Activated CD4-positive, alpha-beta T cell treated with anti-CD3 and anti-CD28 coated beads for 24 hours (primary cell): Measurements from ENCODE around the gene FAM53B.

ENCODE experiments used
- DNase-seq, 2 donors: peaks; one replicate each; pipeline ENCODE4 v3.0.0-alpha.2; 2020; ENCODE audit warnings: low read depth in 2 of 2

The FAM53B gene

DNA sequence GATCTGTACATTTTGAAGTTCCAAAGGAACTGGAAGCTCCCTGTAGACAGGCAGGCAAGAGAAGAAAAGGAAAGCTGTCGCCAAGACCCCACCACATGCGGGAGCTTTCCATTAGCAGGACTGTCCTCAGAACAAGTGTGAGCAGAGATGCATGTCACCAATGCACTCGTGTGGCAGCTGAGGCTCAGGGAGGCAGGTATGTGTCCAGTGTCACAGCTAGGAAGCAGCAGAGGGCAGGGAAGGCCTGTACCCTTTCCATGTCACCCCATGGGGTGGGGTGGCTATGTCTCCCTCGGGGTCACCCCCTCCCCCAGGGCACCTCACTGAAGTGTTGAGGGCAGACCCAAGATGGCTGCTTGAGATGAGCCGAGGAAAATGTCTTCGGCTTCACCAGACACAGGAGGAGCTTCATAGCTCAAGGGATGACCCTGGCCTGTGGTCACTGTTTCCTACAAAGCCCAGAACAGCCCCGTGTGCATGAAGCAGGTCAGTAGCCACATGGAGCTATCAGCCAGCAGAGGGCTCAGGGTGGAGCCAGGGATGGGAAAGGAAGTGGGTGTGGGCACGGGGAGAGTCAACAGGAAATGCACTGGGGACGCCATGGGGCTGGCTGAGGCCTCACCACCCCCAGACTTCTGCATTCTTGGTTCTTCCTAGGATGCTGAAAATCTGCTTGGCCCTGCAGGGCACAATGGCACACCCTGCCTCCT, 96.6 kb downstream of the FAM53B start:
- peak in 1 of 2 donors; percentile 48 for DNase-seq

DNA sequence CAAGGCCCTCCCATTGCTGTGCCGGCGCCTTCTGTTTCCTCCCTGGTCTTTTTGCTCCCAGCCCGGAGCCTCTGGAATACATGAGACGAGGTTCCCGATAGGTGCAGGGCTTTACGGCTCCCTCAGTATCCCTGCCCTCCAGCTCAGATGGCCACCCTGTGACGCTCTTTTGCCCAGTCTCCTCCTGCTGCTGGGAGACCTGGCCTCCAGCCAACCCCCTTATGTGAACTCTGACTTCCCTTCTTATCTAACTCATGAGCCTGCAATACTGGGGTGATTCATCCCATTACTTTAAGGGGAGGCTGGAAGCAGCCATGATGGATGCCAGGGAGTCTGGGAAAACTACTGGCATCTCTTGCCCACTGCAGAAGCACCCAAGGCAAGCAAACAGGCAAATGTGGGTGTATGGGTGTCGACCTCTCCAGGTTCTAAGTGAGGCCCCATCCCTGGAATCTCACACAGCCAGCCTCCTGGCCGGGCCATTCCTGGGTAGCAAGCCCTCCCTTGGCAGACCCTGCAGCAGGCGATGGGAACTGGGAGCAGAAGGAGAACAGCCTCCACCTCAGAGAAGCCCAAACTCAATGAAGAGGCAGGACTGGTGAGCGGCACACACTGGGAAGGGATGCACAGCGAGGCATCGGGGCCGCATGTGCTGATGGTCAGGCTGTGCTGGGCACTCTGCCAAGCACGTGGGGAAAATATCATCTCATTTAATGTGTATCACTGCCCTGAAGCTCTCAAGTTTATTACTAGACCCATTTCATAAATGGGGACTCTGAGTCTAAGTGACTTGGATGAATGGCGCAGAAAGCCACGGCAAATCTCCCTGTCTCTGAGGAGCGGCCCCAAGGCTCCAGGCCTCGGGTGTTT, 97.5 kb downstream of the FAM53B start:
- no peak for DNase-seq

DNA sequence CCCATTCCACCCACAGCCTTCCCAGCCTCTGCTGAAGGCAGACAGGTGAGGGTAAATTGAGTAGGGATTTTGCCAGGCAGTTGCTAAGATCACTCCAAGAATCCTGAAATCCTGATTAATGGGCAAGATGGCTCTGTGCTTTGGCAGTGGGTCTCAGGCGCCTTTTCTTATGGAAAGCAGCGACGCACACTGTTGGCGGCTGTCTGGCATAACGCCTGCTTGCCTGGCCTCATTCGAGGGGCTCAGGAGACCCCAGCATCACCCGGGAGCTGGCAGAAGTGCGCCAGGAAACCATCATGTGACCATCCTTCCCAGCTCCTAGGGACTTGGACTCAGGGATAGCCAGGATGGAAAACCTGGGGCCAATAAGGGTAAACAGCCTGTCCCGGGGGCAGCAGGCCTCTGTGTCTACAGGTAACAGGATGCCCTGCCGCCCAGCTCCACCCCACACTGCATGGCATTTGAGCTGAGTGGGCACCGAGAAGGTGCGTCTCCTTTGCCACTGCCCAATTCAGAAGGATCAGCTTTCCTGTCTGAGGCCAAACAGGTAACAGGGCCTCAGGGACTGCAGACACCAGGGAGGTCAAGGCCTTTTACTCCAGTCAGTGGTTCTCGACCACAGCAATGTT, 98.6 kb downstream of the FAM53B start:
- no peak for DNase-seq

DNA sequence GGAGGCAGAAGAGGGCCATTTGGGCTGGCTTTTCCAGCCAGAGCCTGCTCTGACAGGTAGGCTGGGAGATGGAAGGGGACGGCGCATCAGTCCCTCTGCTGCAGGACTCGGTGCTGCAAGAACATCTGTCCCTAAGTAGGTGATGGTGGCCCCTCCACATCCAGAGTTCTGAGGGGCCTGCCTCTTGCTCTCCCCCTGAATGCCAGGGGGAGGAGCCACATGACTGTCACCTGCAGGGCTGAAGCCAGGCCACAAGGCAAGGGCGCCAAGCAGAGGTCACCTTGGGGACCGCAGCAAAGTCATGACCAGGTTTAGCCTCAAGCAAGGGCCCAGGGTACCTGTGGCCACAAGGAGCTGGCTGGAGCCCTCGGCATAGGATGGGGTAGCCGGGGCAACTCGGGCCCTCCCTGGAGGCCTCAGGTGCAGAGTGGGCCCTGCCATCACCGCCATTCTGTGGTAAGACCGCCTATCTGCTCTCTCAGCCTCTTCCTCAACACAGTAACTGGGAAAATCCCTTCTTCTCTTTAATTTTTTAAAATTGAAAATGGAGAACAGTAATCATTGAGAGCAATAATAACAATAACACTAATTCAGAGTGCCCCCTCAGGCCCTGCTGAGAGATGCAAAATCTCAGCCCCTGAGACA, 99.3 kb downstream of the FAM53B start:
- DNase-seq: no peak

DNA sequence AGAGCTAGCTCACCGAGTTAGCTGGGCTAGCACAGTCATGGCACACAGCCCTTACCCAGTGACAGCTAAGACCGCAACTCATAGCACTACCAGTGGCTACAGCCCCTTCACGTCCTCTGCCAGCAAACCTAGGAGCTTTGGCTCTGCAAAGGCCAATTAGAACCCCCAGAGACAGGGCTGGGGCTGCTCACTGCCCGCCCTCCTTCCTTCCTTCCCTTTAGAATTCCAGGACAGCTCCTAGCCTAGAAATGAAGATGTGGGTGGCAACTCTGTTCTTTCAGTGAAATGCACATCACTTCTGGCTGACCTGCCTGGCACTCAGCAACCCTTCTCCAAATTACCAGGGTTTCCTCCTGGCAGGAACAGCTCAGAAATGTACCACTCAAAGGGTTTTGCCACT, 99.9 kb downstream of the FAM53B start:
- no peak for DNase-seq

DNA sequence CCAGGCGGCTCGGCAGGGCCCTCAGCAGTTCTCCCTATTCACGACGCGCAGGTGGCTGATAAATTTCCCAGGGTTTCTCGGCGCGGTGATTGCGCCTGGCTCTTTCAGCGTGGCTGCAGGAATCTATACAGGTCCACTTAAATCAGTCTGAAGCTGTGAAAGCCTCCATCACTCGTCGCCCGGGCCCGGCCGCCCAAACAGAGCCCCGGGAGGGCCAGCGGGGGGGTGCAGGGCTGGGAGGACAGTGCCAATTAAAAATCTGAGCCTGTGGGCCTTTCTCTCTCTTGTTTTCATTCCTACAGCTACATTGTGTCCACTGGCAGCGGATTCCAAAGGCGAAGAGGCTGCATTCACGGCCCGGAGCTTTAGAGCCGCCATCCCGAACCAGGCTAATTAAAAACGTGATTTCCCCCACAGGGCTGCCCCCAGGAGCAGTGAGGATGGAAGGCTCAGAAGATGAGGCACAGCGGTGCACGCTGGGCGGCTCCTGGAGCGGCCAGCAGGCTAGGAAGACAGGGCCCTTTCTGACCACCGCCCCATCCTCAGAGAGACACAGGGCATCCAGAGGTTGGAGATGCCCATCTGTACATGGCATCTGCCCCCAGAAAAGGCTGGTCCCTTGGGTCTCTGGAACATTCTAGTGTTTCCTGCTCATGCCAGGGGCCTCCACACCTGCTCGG, 100.7 kb downstream of the FAM53B start:
- DNase-seq: no peak

DNA sequence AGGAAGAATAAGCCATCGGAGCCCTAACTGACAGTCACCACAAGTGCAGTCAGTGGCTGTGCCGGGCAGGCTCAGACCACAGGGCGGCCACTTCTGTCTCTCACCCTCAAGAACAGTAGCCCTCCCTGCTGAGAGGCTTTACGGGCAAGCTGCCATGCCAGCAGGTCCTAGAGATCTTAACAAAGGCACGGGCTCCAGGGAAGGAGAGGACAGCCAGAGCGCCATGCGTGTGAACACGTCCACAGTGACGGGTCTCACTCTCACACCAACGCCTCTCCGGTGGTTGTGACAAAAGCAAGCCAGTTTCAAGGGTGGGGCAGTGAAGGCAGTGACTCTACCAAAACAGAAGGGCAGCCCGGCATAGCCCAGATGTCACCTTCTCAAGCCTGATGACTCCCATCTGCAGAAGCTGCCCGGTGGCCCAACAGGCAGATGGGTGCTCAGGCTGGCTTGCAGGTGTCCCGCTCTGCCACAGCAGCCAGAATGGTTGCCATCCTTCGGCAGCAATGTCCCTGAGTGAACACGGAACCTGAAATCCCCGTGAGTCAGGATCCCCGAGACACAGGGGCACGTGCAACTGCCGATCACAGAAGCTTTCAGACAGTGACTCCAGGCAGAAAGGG, 102.0 kb downstream of the FAM53B start:
- no peak for DNase-seq

DNA sequence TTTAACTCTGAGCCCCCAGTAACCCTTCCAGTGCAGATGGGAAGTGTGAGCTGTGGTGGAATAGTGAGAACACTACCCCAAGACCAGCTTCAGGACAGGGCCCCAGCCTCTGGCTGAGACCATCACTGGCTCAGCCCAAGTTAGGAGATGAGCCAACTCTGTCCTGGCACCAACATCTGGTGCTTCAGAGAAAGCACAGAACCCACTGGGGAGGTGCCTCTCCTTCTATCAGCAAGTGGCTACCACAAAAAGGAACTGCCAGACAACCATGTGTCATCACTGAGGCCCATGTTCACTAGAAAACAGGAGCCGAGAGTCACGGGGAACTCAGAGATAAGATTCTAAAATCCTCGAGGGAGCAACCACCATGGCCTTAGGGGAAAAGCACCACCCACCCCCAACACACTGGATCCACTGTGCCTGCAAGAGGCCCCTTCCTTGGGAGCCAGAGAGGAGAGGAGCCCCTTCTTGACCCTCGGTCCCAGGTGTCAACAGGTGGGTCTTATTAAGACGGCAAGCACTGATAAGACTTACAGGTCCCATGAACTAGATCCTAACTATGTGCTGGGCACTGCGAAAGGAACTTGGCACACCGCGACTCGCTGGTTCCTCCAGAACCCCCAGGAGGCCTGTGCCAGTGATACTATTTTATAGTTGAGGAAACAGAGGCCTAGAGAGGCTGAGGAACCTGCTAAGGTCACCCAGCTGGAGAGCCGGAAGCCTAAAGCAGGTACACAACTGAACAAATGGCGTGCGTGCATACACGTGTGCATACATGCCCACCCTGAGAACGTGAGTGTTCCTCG, 102.7 kb downstream of the FAM53B start:
- DNase-seq: no peak

DNA sequence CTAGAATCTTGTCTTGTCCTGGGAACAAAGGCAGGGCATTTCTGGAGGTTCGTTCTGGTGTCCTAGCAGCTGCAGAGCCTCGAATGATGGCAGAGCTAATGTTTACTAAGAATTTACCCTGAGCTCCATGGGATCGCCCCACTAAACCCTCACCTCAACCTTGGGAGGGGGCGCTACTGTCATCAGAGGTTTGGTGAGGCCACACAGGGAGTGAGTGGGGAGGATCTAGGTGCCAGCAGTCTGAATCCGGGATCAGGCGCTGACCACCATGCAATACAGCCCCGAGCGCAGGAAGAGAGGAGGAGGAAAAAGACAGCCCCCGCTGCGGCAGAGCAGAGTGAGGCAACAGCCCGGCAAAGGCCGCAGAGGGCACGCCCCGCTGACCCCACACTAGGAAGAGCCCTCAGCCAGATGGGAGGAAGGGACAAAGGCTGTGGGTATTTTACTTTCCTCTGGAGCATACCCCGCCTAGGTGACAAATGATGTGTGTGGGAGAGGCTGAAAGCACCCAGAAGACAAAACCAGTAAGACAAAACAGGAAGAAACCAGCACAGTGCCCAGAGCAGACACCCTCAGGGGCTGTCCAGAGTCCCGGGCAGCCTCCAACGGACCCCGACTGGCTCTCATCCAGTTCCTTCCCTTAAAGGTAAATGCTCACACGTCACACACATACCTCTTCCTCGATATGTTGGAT, 103.5 kb downstream of the FAM53B start:
- DNase-seq: no peak

DNA sequence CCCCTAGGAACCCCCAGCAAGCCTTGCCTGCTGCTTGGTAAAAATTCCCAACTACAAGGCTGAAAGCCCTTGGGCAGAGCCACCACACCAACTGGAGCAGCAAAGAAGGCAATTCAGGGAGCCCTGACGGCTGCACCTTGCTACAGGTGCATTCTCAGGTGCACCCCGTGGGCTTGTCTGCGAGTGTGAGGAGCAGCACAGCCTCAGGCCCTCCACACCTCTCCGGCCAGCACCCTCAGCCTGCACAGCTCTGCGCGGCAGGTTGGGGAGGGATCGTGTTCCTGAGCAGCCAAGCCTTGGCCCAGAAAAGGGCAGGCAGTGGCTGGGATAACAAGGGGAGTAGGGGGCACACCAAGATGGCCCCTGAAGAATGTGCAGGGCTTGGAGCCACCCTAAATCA, 104.1 kb downstream of the FAM53B start:
- no peak for DNase-seq

DNA sequence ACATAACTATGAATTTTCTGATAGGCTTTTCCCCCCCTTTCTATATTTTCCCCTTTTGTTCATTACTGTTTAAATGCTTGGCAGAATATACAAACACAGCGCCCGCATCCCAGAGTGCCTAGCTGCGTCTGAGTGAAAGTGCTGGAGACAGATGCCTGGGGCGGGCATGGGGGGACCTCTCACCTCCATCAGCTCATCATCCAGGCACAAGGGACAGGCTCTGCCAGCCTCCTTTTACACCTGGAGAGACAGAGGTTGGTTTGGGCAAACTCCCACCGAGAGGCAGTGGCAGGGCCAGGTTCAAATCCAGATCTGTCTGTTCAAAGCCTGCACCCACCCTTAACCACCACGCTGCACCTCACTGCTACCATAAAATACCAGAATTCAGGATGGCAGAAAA, 104.5 kb downstream of the FAM53B start:
- no peak for DNase-seq

DNA sequence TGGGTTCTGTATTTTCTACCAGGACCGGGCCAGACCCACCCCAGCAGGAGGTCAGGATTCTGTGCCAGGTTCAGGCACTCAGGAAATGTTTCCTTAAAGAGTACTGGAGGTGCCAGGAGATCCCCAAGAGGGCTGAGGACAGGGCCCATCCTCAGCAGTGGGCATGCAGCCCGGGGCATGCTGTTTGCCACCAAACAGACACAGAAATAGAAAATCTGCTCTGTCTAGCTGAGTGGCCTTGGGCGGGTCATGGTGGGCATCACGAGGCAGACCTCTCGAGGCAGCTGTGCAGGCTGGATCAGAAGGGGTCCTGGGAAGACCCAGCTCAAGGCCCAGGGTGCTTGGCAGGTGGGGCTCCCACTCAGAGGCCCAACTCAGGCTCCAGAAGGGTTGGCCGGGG, 105.0 kb downstream of the FAM53B start:
- no peak for DNase-seq

DNA sequence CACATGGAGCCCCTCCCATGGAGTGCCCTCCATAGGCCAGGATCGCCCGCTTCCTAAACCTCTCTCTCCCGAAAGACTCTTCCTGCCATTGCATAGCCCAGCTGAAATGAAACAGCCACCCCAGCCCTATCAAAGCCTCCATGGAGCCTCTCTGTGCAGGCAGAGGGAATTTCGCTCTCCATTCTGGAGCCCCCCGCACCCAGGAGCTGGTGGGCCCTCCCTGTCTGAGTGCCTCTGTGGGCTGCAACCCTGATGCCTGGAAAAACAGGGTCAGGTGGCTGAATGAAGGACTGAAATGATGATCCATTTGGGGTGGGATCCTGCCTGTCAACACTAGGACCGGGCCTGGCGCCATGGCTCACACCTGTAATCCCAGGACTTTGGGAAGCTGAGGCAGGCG, 106.4 kb downstream of the FAM53B start:
- no peak for DNase-seq

DNA sequence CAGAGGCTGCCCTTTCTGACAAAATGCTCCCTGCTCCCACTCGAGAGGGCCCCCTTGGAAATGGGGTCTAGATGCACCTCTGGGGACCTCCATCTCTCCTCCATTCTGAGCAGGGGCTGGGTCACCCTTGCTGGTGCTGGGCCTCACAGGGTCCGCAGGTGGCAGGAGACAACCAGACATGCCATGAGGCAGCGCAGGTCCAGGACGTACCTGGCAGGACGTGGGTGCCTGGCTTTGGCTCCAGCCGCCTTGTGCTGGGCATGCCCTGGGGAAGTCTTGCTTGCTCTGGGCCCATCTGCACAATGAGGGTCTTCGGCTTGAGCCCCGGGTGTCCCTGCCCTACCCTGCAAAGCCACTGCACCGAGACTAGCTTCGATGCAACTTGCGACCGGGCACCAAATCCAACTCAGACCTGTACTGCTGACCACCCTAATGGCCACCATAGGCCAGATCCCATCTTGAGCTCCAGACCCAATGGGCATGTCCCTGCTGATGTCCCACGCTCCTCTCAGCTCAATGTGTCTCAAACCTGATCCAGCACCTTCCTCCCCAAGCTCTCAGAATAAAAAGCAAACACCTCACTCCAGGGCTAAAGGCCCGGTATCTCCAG, 107.0 kb downstream of the FAM53B start:
- no peak for DNase-seq

DNA sequence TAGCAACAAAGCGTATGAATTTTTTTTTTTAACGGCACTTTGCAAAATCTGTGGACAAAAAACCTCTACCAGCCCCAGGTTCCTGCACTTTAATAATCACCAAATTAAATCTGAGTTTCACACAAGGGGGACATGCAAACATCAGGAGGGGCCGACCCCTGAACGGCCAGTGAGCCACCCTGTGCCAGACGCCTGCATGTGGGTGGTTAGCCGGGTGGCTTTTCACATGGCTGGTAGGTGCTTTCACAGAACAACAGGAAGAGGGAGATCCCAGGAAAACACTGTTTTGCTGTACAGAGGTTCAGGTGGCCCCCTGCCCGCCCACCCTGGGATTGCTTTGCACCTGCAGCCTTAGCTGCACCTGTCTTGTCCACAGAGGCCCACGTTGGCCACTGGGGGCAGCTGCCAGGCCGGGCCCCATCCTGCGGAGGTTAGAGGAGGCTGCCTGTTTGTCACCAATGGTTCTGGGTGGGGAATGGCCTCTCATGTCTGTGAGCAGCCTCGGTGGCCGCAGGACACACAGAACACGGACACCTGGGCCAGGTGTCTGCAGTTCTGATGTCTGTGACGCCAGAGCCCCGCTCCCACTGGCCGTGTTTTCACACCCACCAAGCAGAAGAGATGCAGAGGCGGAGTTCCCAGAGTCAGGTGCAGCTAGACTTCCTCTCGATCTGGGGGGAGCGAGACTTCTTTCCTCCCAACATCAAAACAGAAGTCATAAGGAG, 107.7 kb downstream of the FAM53B start:
- no peak for DNase-seq

DNA sequence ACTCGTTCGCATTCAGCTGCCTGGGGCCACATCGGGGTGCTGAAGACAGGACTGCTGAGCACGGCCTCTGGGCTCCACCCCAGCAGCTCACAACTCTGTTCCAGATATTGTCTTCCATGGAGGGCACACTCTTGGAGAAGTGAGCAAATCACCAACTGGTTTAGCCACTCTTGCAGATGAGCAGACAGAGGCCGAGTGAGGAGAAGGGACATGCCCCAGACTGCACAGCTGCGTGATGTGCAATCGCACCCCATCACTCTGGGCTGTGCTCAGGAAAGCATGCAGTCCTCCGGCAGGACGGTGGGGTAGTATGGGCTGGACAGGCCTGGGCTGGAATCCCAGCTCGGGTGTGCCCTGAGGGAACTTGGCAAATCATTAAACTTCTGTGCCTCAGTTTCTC, 111.6 kb downstream of the FAM53B start:
- no peak for DNase-seq

DNA sequence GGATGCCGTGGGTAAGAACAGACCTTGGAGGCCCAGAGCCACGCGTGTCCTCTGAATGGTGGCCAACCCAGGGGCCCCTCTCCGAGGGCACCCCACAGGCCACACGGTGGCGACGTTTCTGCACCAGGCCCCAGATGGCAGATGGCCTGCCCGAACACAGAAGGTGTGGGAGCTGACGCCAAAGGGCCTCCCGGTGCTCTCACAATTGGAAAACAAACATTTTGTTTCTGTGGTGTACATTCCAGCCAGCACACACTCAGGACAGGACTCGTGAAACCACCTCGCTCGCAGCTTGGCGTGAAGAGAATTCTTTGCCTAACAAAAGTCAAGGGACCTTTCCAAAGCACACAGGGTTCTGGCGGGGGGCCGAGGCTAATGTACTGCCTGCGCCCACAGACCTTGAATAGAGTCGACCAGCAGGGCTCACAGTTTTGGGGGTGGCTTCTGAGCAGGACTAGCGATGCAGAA, 112.1 kb downstream of the FAM53B start:
- DNase-seq: no peak

DNA sequence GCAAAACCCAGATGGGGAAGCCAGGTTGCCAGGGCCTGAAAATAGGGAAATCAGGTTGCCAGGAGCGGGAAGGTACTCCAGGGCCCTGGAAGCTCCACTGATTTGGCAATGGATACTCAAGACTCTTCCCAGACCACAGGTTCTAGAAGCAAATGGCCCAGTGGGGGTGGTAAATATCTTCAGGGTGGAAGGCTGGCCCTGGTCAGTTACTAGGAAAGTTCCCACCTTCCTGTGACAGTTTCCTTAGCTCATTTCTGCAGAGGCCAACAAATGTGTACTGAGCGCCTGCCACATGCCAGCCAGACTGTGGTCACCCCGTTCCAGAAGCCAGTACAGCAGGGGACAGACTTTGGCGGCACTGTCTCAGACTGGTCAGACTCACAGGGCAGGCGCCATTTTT, 113.6 kb downstream of the FAM53B start:
- no peak for DNase-seq

DNA sequence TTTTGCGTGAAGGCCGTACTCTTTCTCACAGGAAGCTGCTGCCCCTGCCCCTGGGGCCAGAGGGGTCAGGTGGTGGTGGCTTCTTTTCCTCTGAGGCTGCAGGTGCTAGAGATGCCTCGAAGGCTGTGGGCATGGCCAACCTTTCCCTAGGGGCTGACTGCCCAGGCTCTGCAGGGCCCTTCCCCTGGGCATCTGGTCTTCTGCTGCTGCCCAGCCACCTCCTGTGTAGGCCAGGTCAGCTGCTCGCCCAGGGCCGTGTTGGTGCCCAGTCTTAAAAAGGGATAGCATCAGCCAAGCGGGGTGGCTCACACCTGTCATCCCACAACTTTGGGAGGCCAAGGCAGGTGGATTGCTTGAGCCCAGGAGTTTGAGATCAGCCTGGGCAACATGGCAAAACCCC, 114.3 kb downstream of the FAM53B start:
- DNase-seq: no peak
